GM18517 (cell line): ENCODE data around the gene TP53TG3F.
"Not testable (repeated sequence)": the region's sequence is repeated elsewhere in the genome, so short reads cannot be mapped to it uniquely, and the experiment has no call there.

Experiments
- ATAC-seq: cut with Tn5 transposase; IDR thresholded peaks from one replicate; pipeline ENCODE4 v1.9.1; 2021; ENCODE audit warnings: mild to moderate bottlenecking, moderate library complexity; ENCODE audit not compliant: unreplicated experiment

The TP53TG3F gene

DNA sequence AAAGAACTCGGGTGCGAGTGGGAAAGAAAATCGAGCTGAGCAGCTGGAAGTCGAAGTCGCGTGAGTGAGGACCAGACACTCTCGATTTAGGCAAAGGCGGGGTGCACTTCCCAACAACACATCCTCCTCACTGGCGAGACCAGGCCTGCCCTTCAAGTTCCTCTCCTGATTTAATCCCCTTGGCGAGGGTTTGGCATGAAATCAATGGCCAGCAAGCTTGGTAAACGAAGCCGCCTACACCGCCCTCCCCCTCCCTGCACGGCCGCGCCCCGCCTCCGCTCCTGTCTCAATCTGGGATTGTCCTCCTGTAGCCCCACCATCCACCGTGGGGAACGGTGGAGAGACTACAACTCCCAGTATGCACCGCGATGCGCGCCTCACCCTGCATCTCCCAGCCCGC lies at the start of gene TP53TG3F:
TSS of gene TP53TG3F (plus strand) at position 301 of the 400 bp plus-strand sequence. CDS start at position 369, 68 bp downstream.
- not testable (repeated sequence) for ATAC-seq

DNA sequence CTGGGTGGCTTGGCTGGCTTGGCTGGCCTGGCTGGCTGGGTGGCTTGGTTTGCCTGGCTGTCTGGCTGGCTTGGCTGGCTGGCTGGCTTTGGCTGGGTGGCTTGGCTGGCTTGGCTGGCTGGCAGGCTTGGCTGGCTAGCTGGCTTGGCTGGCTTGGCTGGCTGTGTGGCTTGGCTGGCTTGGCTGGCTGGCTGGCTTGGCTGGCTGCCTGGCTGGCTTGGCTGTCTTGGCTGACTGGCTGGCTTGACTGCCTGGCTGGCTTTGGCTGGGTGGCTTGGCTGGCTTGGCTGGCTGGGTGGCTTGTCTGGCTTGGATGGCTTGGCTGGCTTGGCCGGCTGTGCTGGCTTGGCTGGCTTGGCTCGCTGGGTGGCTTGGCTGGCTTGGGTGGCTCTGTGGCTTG lies 32.2 kb downstream of the TP53TG3F start:
- not testable (repeated sequence) for ATAC-seq

DNA sequence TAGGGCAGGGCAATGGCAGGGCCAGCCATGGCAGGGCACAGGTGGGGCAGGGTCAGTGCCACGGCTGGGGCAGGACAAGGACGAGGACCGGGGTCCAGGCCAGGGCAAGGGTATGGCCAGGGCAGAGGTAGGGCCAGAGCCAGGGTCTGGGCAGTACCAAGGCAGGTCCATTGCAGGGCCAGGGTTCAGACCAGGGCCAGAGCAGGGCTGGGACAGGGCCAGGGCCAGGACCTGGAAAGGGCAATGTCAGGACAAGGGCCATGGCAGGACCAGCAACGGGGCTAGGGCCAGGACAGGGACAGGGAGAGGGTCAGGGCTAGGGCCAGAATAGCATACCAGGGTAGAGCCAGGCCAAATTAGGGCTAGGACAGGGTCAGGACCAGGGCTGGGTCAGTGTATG lies 47.8 kb downstream of the TP53TG3F start:
- ATAC-seq: not testable (repeated sequence)

- not testable (repeated sequence) for ATAC-seq
These were observed 49.7 kb downstream of the TP53TG3F start for GRCh38 chr16:33509070-33509469.

- not testable (repeated sequence) for ATAC-seq
These were observed 50.5 kb downstream of the TP53TG3F start for GRCh38 chr16:33509906-33510305.
